ENCODE results near the gene SPAG5.

SPAG5 gene

GRCh38 chr17:28570716-28571360 lies 28.0 kb downstream of the SPAG5 start:
- Histone ChIP-seq H3K9ac (ENCODE audit: low read depth, low read length) (peak overlapping the region; percentile 51; the same call in 1 of the 2 replicates), H3K27me3 (ENCODE audit: control insufficient read depth, insufficient read depth, low read length) (peaks cover 7% of the 10 kb centered on the region; the same call in 1 of the 2 replicates), H3K27ac (ENCODE audit: low read depth, low read length) (peak overlapping the region; percentile 50), H3K9me3 (ENCODE audit: control insufficient read depth, insufficient read depth, low read length) (no peaks in the 10 kb centered on the region), H3K4me1 (ENCODE audit: control insufficient read depth, insufficient read depth, low read length) (no peaks in the 10 kb centered on the region; the same call in 1 of the 2 replicates), H3K4me3 (ENCODE audit: low read depth, low read length) (peak overlapping the region; percentile 79), H3K36me3 (ENCODE audit: control insufficient read depth, insufficient read depth, low read length) (peaks cover 17% of the 10 kb centered on the region)

DNA sequence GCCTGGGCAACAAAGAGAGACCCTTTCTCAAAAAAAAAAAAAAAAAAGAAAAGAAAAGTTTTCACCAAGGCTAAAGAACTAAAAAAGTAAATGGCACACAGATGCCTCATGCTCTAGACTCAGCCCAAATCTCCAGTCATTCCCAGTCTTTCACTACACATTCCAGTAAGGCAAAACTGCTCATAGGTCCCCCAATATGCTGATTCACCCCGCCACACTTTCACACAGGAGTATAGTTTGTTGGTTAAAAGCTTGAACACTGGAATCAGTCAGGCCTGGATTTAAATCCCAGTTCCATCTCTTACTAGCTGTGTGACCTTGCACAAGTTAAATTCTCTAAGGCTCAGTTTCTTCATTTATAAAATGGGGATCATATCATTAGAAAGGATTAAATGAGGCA lies 29.4 kb downstream of the SPAG5 start:
- H3K9ac ChIP-seq (ENCODE audit: low read depth, low read length), result no peak overlapping the region
- H3K36me3 ChIP-seq (ENCODE audit: control insufficient read depth, insufficient read depth, low read length), result peaks cover 17% of the 10 kb centered on the region
- no peaks in the 10 kb centered on the region; the same call in 1 of the 2 replicates for H3K4me1 ChIP-seq (ENCODE audit: control insufficient read depth, insufficient read depth, low read length)

GRCh38 chr17:28567604-28568003 lies 31.2 kb downstream of the SPAG5 start:
- H3K4me3 ChIP-seq (ENCODE audit: low read depth, low read length), result no peak overlapping the region
- no peak overlapping the region for H3K27ac ChIP-seq (ENCODE audit: low read depth, low read length)
- no peaks in the 10 kb centered on the region for H3K9me3 ChIP-seq (ENCODE audit: control insufficient read depth, insufficient read depth, low read length)
- no peaks in the 10 kb centered on the region; the same call in 1 of the 2 replicates for H3K4me1 ChIP-seq (ENCODE audit: control insufficient read depth, insufficient read depth, low read length)
- H3K27me3 ChIP-seq (ENCODE audit: control insufficient read depth, insufficient read depth, low read length), result peaks cover 7% of the 10 kb centered on the region; the same call in 1 of the 2 replicates
- H3K9ac ChIP-seq (ENCODE audit: low read depth, low read length), result no peak overlapping the region
- peaks cover 21% of the 10 kb centered on the region for H3K36me3 ChIP-seq (ENCODE audit: control insufficient read depth, insufficient read depth, low read length)

More for the DNA sequence above, 29.4 kb downstream of the SPAG5 start:
- no peak overlapping the region for H3K27ac ChIP-seq (ENCODE audit: low read depth, low read length)
- H3K4me3 ChIP-seq (ENCODE audit: low read depth, low read length), result no peak overlapping the region
- no peaks in the 10 kb centered on the region for H3K9me3 ChIP-seq (ENCODE audit: control insufficient read depth, insufficient read depth, low read length)
- H3K27me3 ChIP-seq (ENCODE audit: control insufficient read depth, insufficient read depth, low read length), result peaks cover 7% of the 10 kb centered on the region; the same call in 1 of the 2 replicates

- Histone ChIP-seq H3K27ac (ENCODE audit: low read depth, low read length) (no peak overlapping the region), H3K36me3 (ENCODE audit: control insufficient read depth, insufficient read depth, low read length) (peaks cover 48% of the 10 kb centered on the region), H3K27me3 (ENCODE audit: control insufficient read depth, insufficient read depth, low read length) (no peaks in the 10 kb centered on the region)
Measured at GRCh38 chr17:28563475-28563874, 35.4 kb downstream of the SPAG5 start.

DNA sequence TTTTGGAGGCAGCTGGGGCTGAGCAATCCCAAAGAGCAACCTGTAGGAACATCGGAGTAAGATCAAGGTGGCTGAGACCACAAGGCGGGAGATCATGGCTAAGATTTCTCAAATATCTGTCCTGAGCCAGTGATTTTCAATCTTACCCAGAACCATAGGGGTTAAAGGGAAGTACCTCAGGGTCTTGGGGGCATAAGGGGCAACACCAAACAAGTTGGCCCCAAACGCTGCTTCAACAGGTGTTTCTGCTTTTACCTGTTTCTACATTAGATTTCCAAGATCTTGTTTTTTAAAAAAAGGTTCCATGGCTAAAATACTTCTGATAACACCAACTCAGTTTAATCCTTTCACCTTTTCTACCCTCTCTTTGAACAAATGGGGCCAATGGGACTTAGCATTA lies 43.8 kb downstream of the SPAG5 start:
- peaks cover 62% of the 10 kb centered on the region for H3K36me3 ChIP-seq (ENCODE audit: control insufficient read depth, insufficient read depth, low read length)
- no peak overlapping the region for H3K4me3 ChIP-seq (ENCODE audit: low read depth, low read length)
- H3K27ac ChIP-seq (ENCODE audit: low read depth, low read length), result no peak overlapping the region
- no peak overlapping the region for H3K9ac ChIP-seq (ENCODE audit: low read depth, low read length)
- no peaks in the 10 kb centered on the region for H3K9me3 ChIP-seq (ENCODE audit: control insufficient read depth, insufficient read depth, low read length)
- peaks cover 7% of the 10 kb centered on the region for H3K4me1 ChIP-seq (ENCODE audit: control insufficient read depth, insufficient read depth, low read length)
- H3K27me3 ChIP-seq (ENCODE audit: control insufficient read depth, insufficient read depth, low read length), result no peaks in the 10 kb centered on the region

More at GRCh38 chr17:28563475-28563874, 35.4 kb downstream of the SPAG5 start:
- Histone ChIP-seq H3K4me1 (ENCODE audit: control insufficient read depth, insufficient read depth, low read length) (no peaks in the 10 kb centered on the region), H3K9ac (ENCODE audit: low read depth, low read length) (no peak overlapping the region), H3K4me3 (ENCODE audit: low read depth, low read length) (no peak overlapping the region), H3K9me3 (ENCODE audit: control insufficient read depth, insufficient read depth, low read length) (no peaks in the 10 kb centered on the region)

GRCh38 chr17:28554565-28554964 lies 44.3 kb downstream of the SPAG5 start:
- H3K27me3 ChIP-seq (ENCODE audit: control insufficient read depth, insufficient read depth, low read length), result no peaks in the 10 kb centered on the region
- peaks cover 7% of the 10 kb centered on the region for H3K4me1 ChIP-seq (ENCODE audit: control insufficient read depth, insufficient read depth, low read length)
- H3K27ac ChIP-seq (ENCODE audit: low read depth, low read length), result no peak overlapping the region
- H3K9me3 ChIP-seq (ENCODE audit: control insufficient read depth, insufficient read depth, low read length), result no peaks in the 10 kb centered on the region
- H3K4me3 ChIP-seq (ENCODE audit: low read depth, low read length), result no peak overlapping the region
- peaks cover 58% of the 10 kb centered on the region for H3K36me3 ChIP-seq (ENCODE audit: control insufficient read depth, insufficient read depth, low read length)
- H3K9ac ChIP-seq (ENCODE audit: low read depth, low read length), result no peak overlapping the region

GRCh38 chr17:28553000-28553505 lies 45.8 kb downstream of the SPAG5 start:
- no peaks in the 10 kb centered on the region for H3K9me3 ChIP-seq (ENCODE audit: control insufficient read depth, insufficient read depth, low read length)
- peaks cover 47% of the 10 kb centered on the region for H3K36me3 ChIP-seq (ENCODE audit: control insufficient read depth, insufficient read depth, low read length)
- H3K9ac ChIP-seq (ENCODE audit: low read depth, low read length), result no peak overlapping the region
- peaks cover 7% of the 10 kb centered on the region for H3K4me1 ChIP-seq (ENCODE audit: control insufficient read depth, insufficient read depth, low read length)
- H3K4me3 ChIP-seq (ENCODE audit: low read depth, low read length), result peak overlapping the region; percentile 45
- no peak overlapping the region for H3K27ac ChIP-seq (ENCODE audit: low read depth, low read length)
- H3K27me3 ChIP-seq (ENCODE audit: control insufficient read depth, insufficient read depth, low read length), result no peaks in the 10 kb centered on the region

- Histone ChIP-seq H3K9me3 (ENCODE audit: control insufficient read depth, insufficient read depth, low read length) (no peaks in the 10 kb centered on the region), H3K9ac (ENCODE audit: low read depth, low read length) (peak within 1 kb of the TSS; percentile 69), H3K27ac (ENCODE audit: low read depth, low read length) (peak within 1 kb of the TSS; percentile 39), H3K4me3 (ENCODE audit: low read depth, low read length) (peak within 1 kb of the TSS; percentile 76), H3K4me1 (ENCODE audit: control insufficient read depth, insufficient read depth, low read length) (peaks cover 10% of the 10 kb centered on the region), H3K36me3 (ENCODE audit: control insufficient read depth, insufficient read depth, low read length) (peaks cover 41% of the 10 kb centered on the region), H3K27me3 (ENCODE audit: control insufficient read depth, insufficient read depth, low read length) (no peaks in the 10 kb centered on the region)
Measured at GRCh38 chr17:28552176-28552999, 46.4 kb downstream of the SPAG5 start, which contains the start of gene UNC119. TSS of gene UNC119 (minus strand) at chr17:28552624. CDS start at chr17:28552557, 67 bp downstream.

- H3K9me3 ChIP-seq (ENCODE audit: control insufficient read depth, insufficient read depth, low read length), result no peaks in the 10 kb centered on the region
- H3K27me3 ChIP-seq (ENCODE audit: control insufficient read depth, insufficient read depth, low read length), result no peaks in the 10 kb centered on the region
- no peak overlapping the region for H3K27ac ChIP-seq (ENCODE audit: low read depth, low read length)
- H3K36me3 ChIP-seq (ENCODE audit: control insufficient read depth, insufficient read depth, low read length), result peaks cover 41% of the 10 kb centered on the region
- peak overlapping the region; percentile 76 for H3K4me3 ChIP-seq (ENCODE audit: low read depth, low read length)
- peak overlapping the region; percentile 11; the same call in 1 of the 2 replicates for H3K9ac ChIP-seq (ENCODE audit: low read depth, low read length)
- peaks cover 10% of the 10 kb centered on the region for H3K4me1 ChIP-seq (ENCODE audit: control insufficient read depth, insufficient read depth, low read length)
Measured at GRCh38 chr17:28551421-28552175, 47.2 kb downstream of the SPAG5 start.

- no peaks in the 10 kb centered on the region for H3K27me3 ChIP-seq (ENCODE audit: control insufficient read depth, insufficient read depth, low read length)
- H3K4me3 ChIP-seq (ENCODE audit: low read depth, low read length), result no peak overlapping the region
- no peaks in the 10 kb centered on the region for H3K9me3 ChIP-seq (ENCODE audit: control insufficient read depth, insufficient read depth, low read length)
- H3K36me3 ChIP-seq (ENCODE audit: control insufficient read depth, insufficient read depth, low read length), result peaks cover 38% of the 10 kb centered on the region
- H3K9ac ChIP-seq (ENCODE audit: low read depth, low read length), result no peak overlapping the region
- H3K27ac ChIP-seq (ENCODE audit: low read depth, low read length), result no peak overlapping the region
- peaks cover 10% of the 10 kb centered on the region for H3K4me1 ChIP-seq (ENCODE audit: control insufficient read depth, insufficient read depth, low read length)
Measured at GRCh38 chr17:28550858-28551257, 48.0 kb downstream of the SPAG5 start.

Data from HUES48 (cell line).